ENCODE measurements around the gene SBDS.

SBDS gene

DNA sequence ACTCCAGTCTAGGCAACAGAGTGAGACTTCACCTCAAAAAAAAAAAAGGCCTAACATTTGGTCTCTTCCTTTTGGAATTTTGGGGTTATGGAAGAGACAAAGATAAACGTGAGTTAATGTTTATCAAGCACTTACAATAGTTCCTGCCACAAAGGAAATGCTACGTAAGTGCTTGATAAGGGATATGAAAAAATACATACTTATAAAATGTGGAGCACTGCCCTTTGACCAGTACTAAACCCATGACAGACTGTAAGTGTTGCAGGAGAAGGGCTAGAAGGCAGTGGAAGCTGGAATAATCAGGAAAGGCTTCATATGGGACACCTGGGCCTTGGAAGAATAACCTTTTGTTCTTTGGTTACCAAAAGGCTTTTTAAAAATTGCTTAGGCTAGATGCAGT is 48.8 kb downstream of the SBDS start:
- DNase-seq (ENCODE audit: low read depth in 2 of 2), result no peak

DNA sequence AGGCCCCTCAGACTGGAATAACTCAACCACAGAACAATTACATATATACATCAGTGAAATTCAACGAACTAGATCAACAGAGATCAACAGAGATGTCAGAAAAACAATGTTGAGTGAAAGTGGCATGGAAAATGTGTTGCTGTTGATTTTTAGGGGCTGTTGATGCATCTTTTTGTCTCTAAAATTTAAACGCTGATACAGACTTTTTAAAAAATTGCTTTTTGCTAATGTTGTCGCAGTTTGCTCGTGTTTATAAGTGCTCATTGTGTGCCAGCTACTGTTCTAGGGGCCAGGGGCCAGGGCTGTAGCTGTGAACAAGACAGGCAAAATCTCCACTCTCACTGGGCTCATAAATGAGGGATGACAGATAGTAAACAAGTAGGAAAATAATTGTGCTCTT is 56.1 kb downstream of the SBDS start:
- DNase-seq (ENCODE audit: low read depth in 2 of 2), result no peak

DNA sequence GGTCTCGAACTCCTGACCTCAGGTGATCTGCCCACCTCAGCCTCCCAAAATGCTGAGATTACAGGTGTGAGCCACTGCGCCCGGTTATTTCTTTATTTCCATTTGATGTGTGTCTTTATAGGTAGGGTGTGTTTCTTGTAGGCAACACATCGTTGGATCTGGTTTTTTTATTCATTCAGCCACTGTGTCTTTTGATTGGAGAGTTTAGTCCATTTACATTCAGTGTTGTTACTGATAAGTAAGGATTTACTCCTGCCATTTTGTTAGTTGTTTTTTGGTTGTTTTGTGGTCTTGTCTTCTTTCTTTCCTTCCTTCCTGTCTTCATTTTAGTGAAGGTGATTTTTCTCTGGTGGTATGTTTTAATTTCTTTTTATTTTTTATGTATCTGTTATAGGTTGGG is 57.4 kb downstream of the SBDS start:
- DNase-seq (ENCODE audit: low read depth in 2 of 2), result no peak
